Karpas-422 (cell line): ENCODE data around the gene PRSS50. TPM values are rescaled to one million over a fixed set of nuclear protein-coding genes. Genes with fewer than 3 reads are reported as not detected.
A peak's percentile ranks its signal among the peaks of the same experiment; 100 is the strongest.

ENCODE experiments used
- DNase-seq: peaks from one replicate; pipeline ENCODE4 v3.0.0-alpha.2; 2015
- H2AFZ ChIP-seq: fragments of 200-600 bp; sonication (generic); 2 replicates; pipeline ENCODE4 v1.6.1; 2014; ENCODE audit warnings: antibody characterized with exemption, low read length, mixed read lengths
- H3K27ac ChIP-seq: fragments of 200-600 bp; sonication (generic); 2 replicates; pipeline ENCODE4 v1.5.1; 2014; ENCODE audit warnings: mild to moderate bottlenecking, low read length, moderate library complexity
- H3K27me3 ChIP-seq: fragments of 200-600 bp; sonication (generic); 2 replicates; pipeline ENCODE4 v1.6.1; 2014; ENCODE audit warnings: low read length, mixed read lengths
- H3K36me3 ChIP-seq: fragments of 200-600 bp; sonication (generic); 2 replicates; pipeline ENCODE4 v1.6.1; 2014; ENCODE audit warnings: low read length, mixed read lengths; ENCODE audit not compliant: insufficient read depth
- H3K4me1 ChIP-seq: fragments of 200-600 bp; sonication (generic); 2 replicates; pipeline ENCODE4 v1.6.1; 2014; ENCODE audit warnings: mild to moderate bottlenecking, low read length, mixed read lengths
- H3K4me2 ChIP-seq: fragments of 200-600 bp; sonication (generic); 2 replicates; pipeline ENCODE4 v1.6.1; 2014; ENCODE audit warnings: low read length, low read depth, mild to moderate bottlenecking; ENCODE audit not compliant: poor library complexity, severe bottlenecking
- H3K4me3 ChIP-seq: fragments of 200-600 bp; sonication (generic); 2 replicates; pipeline ENCODE4 v1.5.1; 2014; ENCODE audit warnings: mild to moderate bottlenecking, antibody characterized with exemption, low read length, mixed read lengths
- H3K79me2 ChIP-seq: fragments of 200-600 bp; sonication (generic); 2 replicates; pipeline ENCODE4 v1.6.1; 2014; ENCODE audit warnings: mild to moderate bottlenecking, low read length, mixed read lengths
- H3K9ac ChIP-seq: fragments of 200-600 bp; sonication (generic); 2 replicates; pipeline ENCODE4 v1.6.0; 2014; ENCODE audit warnings: low read length
- H3K9me2 ChIP-seq: fragments of 200-600 bp; sonication (generic), shearing (Covaris generic); replicated peaks from 2 replicates; pipeline ENCODE4 v1.6.0; 2014; ENCODE audit warnings: mild to moderate bottlenecking, low read length, moderate library complexity; ENCODE audit not compliant: insufficient read depth
- H3K9me3 ChIP-seq: fragments of 300-700, 200-600 bp; sonication (generic); 2 replicates; pipeline ENCODE4 v1.6.1; 2014; ENCODE audit warnings: low read length, mixed read lengths
- H4K20me1 ChIP-seq: fragments of 200-600 bp; sonication (generic); 2 replicates; pipeline ENCODE4 v1.6.1; 2014; ENCODE audit warnings: mild to moderate bottlenecking, antibody characterized with exemption, low read length, low read depth; ENCODE audit not compliant: insufficient read depth
- total RNA-seq: library from RNA; depleted of rRNA; stranded (reverse); fragments of >200 nt; shearing (Covaris generic); gene quantifications from 2 replicates; pipeline ENCODE4 v1.2.3, GENCODE V29; 2014; ENCODE audit warnings: low replicate concordance

Gene PRSS50
- total RNA-seq, 1 experiment from 2014 or later = not detected

DNA sequence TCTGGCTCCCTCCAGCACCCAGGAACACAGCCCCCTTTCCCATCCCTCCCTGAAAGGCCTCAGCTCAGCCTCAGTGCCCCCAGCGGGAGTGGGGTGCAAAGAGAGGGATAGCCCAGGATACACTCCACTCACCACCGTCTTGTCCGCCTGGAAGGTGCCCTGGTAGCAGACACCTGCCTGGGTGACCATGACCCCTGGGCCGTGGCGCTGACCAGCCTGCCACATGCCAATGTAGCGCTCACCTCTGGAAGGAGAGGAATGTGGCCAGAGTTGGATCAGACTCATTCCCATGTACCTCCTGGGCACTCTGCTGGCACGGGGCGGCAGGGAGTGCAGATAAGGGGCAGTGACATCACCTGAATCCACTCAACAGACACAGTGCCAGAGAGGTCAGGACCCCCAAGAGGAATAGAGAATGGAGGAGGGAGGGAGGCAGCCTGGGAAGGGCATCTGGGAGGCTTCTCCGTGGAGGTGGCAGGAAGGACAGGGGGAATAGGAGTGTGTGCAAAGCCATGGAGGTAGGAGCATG, 37.3 kb downstream of the PRSS50 start:
- H3K27me3 ChIP-seq = no peaks in the 10 kb centered on the region
- no peaks in the 10 kb centered on the region for H3K36me3 ChIP-seq
- H3K4me1 ChIP-seq = no peaks in the 10 kb centered on the region
- DNase-seq = no peak
- no peak overlapping the region for H3K4me2 ChIP-seq
- no peak overlapping the region for H3K27ac ChIP-seq
- H3K79me2 ChIP-seq = no peaks in the 10 kb centered on the region
- H3K4me3 ChIP-seq = no peak overlapping the region
- H3K9ac ChIP-seq = no peak overlapping the region
- no peaks in the 10 kb centered on the region for H4K20me1 ChIP-seq
- no peaks in the 10 kb centered on the region for H3K9me2 ChIP-seq
- no peaks in the 10 kb centered on the region for H3K9me3 ChIP-seq
- H2AFZ ChIP-seq = no peak overlapping the region

DNA sequence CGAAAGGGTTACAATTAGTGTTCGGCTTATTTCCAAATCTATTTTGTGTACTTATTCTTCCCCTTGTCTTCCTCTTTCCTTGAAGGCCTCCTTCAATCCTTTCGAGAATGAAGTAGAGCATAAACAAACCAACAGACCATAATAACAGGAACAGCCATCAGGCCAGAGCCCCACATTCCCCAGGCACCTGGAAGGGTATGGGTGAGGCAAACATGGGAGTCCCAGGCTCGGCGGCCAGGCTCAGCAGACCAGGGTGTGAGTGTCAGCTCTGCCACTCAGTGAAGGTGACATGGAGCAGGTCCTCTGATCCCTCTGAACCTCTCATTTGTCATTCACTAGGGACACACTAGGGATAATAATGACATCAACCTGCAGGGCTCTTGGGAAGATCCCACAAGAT, 38.0 kb downstream of the PRSS50 start:
- DNase-seq = no peak
- H3K36me3 ChIP-seq = no peaks in the 10 kb centered on the region
- no peaks in the 10 kb centered on the region for H3K27me3 ChIP-seq
- no peak overlapping the region for H3K9ac ChIP-seq
- no peaks in the 10 kb centered on the region for H3K4me1 ChIP-seq
- H3K9me3 ChIP-seq = no peaks in the 10 kb centered on the region
- no peak overlapping the region for H3K4me2 ChIP-seq
- no peaks in the 10 kb centered on the region for H4K20me1 ChIP-seq
- H3K9me2 ChIP-seq = no peaks in the 10 kb centered on the region
- H3K4me3 ChIP-seq = no peak overlapping the region
- no peaks in the 10 kb centered on the region for H3K79me2 ChIP-seq
- no peak overlapping the region for H2AFZ ChIP-seq
- H3K27ac ChIP-seq = no peak overlapping the region

DNA sequence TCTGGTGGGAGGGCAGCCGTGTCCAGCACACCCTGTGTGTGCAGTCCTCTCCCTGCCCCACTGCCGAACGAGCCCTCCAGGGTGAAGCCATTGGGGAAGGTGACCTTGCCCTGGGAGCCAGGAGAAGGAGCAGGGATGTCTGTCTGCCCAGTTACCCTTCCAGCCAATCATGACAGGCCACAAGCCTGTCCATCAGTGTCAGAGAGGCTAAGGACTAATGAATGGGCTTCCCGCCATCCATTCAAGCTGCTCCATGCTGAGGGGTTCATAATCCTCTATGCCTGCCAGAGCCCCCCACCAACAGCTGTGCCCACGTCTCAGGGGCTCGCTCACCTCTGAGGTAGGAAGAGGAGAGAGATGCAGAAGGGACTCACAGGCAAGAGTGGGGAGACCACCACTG, 39.4 kb downstream of the PRSS50 start:
- Histone ChIP-seq H3K9me3 (no peaks in the 10 kb centered on the region), H3K9me2 (no peaks in the 10 kb centered on the region), H3K27ac (no peak overlapping the region), H3K79me2 (no peaks in the 10 kb centered on the region), H3K4me2 (no peak overlapping the region), H3K9ac (no peak overlapping the region), H3K4me3 (no peak overlapping the region), H2AFZ (no peak overlapping the region), H3K4me1 (no peaks in the 10 kb centered on the region), H3K36me3 (no peaks in the 10 kb centered on the region), H4K20me1 (no peaks in the 10 kb centered on the region), H3K27me3 (no peaks in the 10 kb centered on the region)
- DNase-seq = no peak

DNA sequence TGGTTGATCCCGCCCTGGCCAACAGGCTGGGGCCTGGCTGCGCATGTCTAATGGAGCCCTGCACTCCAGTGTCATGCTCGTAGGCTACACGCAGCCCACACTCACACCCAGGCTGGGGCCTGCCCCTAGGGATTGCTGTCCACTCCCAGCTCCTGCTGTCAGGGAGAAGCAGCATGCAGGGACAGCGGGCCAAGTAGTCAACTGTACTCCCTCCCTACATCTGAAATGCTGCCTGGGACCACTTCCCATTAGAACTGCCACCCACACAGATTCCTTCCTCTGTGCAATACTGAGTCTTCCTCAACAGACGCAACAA, 40.3 kb downstream of the PRSS50 start:
- DNase-seq = no peak
- Histone ChIP-seq H2AFZ (no peak overlapping the region), H3K4me3 (no peak overlapping the region), H3K36me3 (no peaks in the 10 kb centered on the region), H3K9ac (no peak overlapping the region), H3K4me2 (no peak overlapping the region), H3K27me3 (no peaks in the 10 kb centered on the region), H3K9me3 (no peaks in the 10 kb centered on the region), H3K9me2 (no peaks in the 10 kb centered on the region), H4K20me1 (no peaks in the 10 kb centered on the region), H3K4me1 (no peaks in the 10 kb centered on the region), H3K79me2 (no peaks in the 10 kb centered on the region), H3K27ac (no peak overlapping the region)

DNA sequence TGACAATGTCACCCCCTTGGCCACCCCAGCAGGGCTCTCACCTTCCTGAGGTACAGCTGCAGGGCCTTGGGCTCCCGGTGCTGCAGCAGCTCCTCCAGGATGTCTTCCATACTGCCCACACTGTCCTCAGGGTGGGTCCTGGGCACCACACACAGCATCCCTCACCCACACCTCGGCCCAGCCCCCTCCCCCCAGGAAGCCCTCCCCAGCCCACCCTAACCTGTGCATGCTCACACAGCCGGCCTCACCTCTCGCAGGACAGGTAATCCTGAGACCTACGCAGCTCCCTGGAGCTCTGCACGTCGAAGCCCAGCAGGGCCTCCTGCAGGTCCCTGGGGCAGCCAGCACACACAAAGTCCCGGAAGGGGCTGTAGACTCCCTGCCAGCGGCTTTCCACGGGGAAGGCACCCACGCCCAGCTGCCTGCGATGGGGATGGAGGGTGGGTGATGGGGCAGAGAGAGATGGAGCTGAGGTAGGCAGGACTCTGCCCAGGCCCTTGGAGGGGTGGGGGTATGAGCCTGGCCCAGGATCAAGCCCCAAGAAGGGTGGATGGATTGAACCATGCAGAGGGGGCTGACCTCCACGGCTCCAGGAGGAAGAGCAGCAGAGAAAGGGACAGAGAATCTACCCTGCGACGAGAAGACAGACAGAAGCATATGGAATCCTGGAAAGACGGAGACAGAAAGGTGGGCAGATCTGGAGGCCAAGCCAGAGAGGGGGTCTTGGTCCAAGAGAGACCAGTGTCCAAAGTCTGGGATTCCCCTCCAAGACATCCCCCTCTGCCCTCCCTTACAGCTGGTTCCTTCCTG, 40.9 kb downstream of the PRSS50 start:
- H3K36me3 ChIP-seq = no peaks in the 10 kb centered on the region
- no peak overlapping the region for H2AFZ ChIP-seq
- H4K20me1 ChIP-seq = no peaks in the 10 kb centered on the region
- no peaks in the 10 kb centered on the region for H3K4me1 ChIP-seq
- H3K9ac ChIP-seq = no peak overlapping the region
- H3K9me3 ChIP-seq = no peaks in the 10 kb centered on the region
- H3K27me3 ChIP-seq = no peaks in the 10 kb centered on the region
- no peak overlapping the region for H3K4me2 ChIP-seq
- H3K79me2 ChIP-seq = no peaks in the 10 kb centered on the region
- H3K4me3 ChIP-seq = no peak overlapping the region
- no peak for DNase-seq
- no peaks in the 10 kb centered on the region for H3K9me2 ChIP-seq
- H3K27ac ChIP-seq = no peak overlapping the region

DNA sequence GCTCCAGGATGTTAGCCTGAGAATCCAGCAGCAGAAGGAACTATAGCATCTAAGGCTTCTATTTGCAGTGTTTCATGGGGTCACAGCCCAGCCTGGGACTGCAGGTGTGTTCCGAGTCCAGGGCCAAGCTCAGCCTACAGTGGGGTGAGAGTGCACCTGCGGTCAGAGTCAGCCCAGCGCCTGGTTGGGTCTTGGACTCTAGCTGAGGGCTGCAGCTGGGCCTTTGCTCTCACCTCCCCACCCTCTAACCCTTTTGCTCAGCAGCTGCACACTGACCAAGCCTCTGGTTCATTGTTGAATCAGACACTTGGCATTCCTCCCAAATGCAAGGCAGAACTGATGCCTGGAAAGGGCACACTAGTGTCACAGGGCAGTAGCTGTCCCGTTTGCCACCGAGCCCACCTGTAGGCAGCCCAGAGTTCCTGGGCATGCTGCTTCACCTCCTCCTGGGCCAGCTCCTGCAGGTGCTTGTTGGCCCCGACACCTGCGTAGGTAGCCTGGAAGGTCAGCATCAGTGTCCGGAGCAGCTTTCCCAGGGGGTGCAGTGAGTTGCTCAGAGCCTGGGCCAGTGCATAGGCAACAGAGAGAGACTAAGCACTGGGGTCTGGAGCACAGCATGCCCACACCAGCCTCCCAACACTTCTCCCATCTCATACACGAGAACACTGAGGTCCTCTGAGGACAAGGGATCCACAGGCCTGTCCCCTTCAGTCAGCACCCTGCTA, 41.7 kb downstream of the PRSS50 start:
- Histone ChIP-seq H3K9me3 (no peaks in the 10 kb centered on the region), H3K36me3 (no peaks in the 10 kb centered on the region), H3K4me2 (no peak overlapping the region), H3K9me2 (no peaks in the 10 kb centered on the region), H3K4me3 (no peak overlapping the region), H3K4me1 (no peaks in the 10 kb centered on the region), H2AFZ (no peak overlapping the region), H3K27ac (no peak overlapping the region), H3K79me2 (no peaks in the 10 kb centered on the region), H4K20me1 (no peaks in the 10 kb centered on the region; the same call in 1 of the 2 replicates), H3K27me3 (no peaks in the 10 kb centered on the region), H3K9ac (no peak overlapping the region)
- DNase-seq = no peak

DNA sequence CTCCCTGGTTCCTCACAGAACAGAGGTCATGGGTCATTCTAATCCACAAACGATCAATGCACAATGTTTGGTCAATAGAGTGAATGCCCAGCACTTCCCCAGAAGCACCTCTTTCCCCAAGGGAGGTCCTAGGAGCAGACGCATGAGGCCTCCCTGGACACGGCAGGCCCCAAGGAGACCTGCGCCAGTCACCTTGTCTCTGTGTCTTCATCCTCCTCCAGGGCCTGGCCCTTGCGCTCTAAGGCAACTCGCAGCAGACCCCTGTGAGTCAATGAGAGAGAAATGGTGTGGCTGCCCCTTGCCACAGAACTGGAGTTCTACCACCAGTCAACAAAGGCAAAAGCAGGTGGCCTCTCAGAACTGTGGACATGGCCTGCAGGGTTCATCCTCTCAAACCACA, 42.2 kb downstream of the PRSS50 start:
- Histone ChIP-seq H3K36me3 (no peaks in the 10 kb centered on the region), H3K27ac (no peak overlapping the region), H3K9me3 (no peaks in the 10 kb centered on the region), H3K4me1 (no peaks in the 10 kb centered on the region), H3K79me2 (no peaks in the 10 kb centered on the region), H4K20me1 (no peaks in the 10 kb centered on the region; the same call in 1 of the 2 replicates), H3K4me2 (no peak overlapping the region), H3K9ac (no peak overlapping the region), H3K9me2 (no peaks in the 10 kb centered on the region), H2AFZ (no peak overlapping the region), H3K27me3 (no peaks in the 10 kb centered on the region), H3K4me3 (no peak overlapping the region)
- no peak for DNase-seq

DNA sequence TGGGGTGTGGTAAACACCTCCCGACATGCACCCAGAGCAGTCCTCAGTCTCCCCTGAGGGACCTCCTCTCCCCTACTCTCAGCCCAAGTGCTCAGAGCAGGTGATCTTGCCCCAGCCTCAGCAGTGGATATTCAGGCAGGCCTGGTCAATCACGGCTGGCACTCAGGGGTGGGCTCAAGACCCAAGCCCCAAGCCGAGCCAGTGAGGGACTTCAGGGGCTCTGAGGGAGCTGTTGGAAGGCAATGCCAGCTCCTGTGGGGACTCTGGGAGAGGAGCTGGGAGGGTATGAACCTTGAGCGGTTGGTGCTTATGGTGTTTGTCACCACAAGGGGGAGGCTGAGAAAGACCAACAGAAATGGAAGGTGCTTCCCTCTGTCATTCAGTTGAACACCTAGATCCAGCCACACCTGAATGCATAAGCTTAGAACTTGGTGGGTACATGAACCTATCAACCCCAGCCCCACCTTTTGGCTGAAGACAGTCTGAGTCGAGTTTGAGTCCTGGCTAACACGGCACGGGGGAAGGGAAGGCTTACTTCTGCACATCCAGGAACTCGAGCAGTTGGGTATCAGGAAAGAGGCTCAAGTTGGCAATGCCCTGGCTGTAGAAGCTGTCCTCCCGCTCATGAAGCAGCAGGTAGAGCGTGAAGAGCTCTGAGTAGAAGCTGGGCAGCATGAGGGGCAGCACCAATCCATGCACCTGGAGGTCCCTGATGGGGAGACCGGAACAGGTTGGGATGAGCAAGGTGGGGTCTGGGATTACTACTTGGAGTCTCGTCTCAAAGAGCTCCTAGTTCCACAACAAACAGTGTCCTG, 43.4 kb downstream of the PRSS50 start:
- H2AFZ ChIP-seq = no peak overlapping the region
- no peak overlapping the region for H3K9ac ChIP-seq
- H3K36me3 ChIP-seq = no peaks in the 10 kb centered on the region
- no peaks in the 10 kb centered on the region for H3K9me3 ChIP-seq
- no peaks in the 10 kb centered on the region; the same call in 1 of the 2 replicates for H4K20me1 ChIP-seq
- no peaks in the 10 kb centered on the region for H3K9me2 ChIP-seq
- DNase-seq = peak; percentile 51
- H3K79me2 ChIP-seq = no peaks in the 10 kb centered on the region
- H3K27me3 ChIP-seq = no peaks in the 10 kb centered on the region
- H3K4me2 ChIP-seq = no peak overlapping the region
- H3K4me1 ChIP-seq = no peaks in the 10 kb centered on the region
- H3K27ac ChIP-seq = no peak overlapping the region
- no peak overlapping the region for H3K4me3 ChIP-seq
